Measurements from ENCODE around the gene SULF2.

The SULF2 gene

DNA sequence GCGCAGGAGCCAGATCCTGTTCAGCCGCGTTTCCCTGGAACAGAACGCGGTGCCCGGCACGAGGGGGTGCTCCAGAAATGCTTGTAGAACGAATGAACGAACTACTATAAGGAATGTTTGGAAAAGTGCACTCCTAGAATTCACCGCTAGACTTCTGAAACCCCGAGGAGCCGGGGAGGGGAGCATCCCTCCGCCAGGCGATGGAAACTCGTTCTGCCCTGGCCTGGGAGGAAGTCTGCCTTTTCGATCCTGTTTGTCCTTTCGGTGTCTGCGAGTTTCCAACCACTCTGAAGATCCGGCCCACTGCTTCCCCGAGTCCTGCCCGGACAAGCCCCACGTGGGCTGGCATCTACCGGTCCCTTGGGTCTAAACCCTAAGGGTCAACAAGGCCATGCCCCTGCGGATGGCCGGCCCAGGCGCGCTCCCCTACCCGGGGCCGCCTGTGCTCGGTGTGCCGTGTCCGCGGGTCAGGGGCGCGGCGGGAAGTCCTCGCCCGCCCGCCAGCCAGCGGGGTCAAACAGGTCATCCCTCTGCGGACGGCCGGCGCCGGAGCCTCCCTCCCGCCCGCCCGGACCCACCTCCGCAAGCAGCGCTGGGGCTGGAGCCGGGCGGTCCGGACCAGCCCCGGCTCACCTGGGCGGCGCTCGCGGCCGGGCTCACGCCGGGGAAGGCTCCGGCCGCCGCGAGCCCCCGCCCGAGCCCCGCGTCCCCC lies 526 bp downstream of the SULF2 start:
- no peak for DNase-seq (ENCODE audit: low read depth in 2 of 2)

DNA sequence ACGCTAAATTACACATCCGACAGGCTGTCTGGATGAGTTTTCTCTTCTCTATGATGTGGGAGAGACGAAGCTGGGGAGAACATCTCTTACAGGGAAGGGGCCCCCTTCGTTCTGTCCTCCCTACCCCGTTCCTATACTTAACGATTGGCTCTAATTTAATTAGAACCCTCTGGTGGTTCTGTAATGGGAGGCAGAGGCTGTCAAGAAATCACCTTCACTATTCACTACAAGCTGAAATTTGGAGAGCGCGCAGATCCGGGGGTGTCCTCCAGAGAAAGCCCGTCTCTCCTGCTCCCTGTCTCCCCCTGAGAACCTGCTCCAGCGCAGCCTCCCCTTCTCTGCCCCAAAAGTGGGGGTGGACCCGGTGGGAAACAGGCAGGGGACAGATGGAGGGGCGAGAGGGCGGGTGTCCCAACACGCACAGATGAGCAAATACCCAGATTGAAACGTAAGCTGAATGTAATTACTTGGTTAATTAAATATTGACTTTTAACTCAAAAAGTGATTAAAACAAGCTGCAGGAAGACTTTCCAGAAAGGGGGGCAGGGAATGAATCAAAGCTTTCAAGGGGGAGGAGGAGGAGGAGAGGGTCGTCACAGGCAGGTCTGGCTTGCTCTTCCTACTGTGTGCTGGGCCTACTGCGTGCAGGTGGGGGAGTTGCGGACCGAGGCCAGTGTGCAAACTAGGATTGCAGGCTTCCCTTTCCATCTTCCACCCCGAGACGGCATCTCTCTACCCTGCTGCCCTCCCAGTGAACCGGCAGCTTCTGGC lies 1.3 kb downstream of the SULF2 start:
- no peak for DNase-seq (ENCODE audit: low read depth in 2 of 2)

DNA sequence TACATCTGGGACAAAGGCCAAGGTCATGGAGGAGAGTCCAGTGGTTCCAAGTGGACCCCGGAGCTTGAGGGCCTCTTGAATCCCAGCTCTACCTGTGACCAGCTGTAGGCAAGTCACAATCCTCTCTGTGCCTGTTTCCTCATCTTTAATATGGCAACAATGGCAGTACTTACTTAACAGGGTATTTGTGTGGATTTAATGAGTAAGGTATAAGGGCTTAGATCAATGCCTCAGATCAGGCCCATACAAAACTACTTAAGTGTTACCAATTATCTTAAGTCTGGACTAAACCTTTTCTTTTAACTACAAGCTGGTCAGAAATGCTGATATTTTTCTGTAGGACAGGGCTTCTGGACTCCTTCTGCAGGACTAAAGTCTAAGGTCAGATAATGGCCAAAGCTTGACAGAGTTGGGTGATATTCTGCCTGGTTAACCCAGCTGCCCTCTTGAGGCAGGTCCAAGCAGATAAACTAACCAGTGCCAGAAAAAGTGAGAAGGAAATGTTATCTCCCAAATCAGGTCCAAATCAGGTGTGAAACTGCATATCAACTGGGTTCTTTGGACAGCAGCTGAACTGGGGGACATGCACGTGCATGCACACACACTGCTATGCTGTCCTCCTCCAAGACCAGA lies 2.2 kb downstream of the SULF2 start:
- DNase-seq (ENCODE audit: low read depth in 2 of 2), result no peak

DNA sequence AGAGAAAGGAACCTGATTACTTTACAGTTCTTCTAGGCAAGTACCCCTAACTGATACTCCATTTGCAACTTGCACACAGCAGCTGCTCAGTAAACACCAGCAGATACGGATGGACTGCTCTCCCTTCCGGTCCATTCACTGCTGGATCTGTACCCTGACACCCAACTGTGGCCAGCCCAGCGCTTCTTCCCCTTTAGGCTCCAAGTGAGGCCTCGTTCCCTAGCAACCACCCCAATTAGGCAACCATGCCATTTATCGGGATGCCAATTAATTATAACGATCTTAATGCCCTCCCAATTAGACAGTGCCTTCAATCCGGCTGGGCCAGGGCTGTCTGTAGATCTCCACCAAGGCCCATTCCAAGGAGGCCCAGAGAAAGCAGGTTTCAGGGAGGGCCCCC lies 3.2 kb downstream of the SULF2 start:
- no peak for DNase-seq (ENCODE audit: low read depth in 2 of 2)

DNA sequence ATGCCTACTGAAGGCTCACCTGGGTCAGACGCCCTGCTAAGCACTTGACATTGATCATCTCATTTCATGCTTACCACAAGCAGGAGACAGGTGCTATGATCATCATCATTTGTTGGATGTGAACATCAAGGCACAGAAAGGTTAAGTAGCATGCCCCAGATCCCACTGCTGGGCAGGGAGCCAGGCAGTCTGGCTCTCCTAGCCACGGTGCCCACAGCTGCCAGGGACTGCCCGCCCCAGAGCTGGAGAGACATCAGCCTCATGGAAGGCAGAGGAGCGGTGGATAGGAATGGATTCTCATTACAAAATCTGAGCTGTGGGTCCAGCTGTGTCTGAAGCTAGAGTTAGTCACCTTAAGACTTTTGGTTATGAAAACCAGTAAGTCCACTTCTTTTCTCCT lies 3.6 kb downstream of the SULF2 start:
- DNase-seq (ENCODE audit: low read depth in 2 of 2), result no peak

DNA sequence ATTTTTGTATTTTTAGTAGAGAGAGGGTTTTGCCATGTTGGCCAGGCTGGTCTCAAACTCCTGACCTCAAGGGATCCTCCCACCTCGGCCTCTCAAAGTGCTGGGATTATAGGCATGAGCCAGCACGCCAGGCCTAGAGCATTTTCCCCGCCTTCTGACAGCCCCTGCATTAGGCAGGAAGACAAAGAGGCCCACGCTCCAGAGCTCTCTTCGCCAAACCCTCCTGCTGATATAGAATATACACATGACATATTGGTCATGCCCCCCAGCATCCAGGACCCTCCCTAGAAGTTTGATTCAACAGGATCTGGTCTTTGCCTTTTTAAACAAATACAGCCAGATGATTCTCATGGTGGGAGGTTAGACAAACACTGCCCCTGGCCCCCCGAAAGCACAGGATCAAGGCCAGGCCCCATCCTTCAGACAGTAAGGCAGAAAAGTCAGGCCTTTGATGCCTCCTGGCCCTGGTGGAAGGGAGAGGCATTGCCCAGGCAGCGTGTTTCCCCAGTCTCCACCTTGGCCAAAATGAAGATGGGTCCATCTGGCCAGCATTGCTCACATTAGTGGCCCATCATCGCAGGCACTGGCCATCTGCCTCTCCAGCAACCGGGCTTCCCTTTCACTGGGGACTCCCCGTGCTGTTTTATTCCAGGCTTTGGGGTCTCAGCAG lies 4.4 kb downstream of the SULF2 start:
- DNase-seq (ENCODE audit: low read depth in 2 of 2), result no peak

DNA sequence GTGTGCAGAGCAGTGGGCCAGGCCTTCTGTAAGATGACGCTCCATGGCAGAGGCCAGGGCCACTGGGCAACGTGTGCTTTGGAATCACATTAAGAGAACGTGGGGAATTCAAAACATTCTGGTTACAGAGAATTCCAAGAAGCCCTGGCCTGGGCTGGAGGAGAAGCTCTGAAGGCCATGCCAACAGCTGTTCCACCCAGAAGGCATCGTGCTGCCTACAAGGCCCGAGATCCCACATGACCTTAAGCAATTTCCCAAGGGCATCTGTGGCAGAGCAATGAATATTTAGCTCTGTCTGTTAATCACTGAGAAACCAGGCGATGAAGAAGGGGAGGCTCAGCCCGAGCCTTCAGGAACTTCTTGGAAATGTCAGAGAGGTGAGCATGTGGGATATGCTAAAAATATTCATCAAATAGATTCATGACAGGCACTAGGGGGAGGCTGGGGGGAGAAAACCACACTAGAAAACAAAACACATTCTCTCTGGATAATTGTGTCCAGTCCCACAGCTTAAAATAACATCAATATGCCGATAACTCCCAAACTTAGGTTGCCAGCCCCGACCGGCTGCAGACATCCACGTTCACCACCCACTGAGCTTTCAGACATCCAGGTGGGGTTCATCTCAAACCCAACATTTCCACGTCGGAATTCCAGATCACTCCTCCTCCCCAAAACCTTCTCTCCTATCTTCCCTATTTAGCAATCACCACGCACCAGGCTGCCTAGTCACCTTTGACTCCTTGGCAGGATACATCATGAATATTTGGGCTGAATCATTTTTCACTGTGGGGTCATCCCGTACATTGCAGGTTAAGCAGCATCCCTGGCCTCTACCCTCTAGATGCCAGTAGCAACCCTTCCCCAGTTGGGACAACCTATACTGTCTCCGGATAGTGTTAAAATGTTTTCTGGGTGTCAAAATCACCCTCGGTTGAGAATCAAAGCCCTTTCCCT lies 6.6 kb downstream of the SULF2 start:
- DNase-seq (ENCODE audit: low read depth in 2 of 2), result no peak

DNA sequence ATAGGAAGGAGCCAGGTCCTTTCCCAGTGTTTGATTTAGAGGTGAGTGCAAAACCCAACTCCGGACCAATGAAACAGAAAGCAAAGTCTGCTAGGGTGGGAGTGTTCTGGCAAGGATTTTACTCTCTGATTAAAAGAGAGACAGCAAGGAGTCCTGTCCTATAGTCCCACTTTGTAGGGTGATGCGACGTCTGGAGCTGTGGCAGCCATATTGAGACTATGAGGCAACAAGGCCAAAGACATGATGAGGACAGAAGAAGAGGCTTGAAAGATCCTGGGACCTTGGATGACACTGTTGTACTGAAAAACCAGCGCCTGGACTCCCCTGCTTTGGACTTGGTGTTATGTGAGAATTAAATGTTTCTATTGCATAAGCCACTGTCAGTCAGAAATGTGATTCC lies 8.1 kb downstream of the SULF2 start:
- no peak for DNase-seq (ENCODE audit: low read depth in 2 of 2)

DNA sequence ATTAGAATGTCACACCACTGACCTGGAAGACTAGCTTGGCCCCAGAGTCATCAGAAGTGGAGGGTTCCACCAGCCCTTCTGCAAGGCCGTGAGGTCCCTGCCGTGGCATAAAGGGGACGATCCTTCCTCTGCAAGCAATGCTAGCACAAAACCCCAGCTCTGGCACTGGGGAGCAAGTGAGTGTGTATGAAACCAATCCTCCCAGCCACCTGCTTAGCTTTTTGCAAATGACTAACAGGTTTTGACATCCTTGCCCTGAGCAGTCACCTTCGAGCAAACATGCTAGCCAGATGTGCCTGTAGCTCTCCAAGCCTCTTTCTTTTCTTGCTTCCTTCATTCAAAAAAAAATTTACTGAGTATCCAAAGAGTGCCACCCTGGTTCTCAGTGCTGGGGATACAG lies 8.6 kb downstream of the SULF2 start:
- no peak for DNase-seq (ENCODE audit: low read depth in 2 of 2)

DNA sequence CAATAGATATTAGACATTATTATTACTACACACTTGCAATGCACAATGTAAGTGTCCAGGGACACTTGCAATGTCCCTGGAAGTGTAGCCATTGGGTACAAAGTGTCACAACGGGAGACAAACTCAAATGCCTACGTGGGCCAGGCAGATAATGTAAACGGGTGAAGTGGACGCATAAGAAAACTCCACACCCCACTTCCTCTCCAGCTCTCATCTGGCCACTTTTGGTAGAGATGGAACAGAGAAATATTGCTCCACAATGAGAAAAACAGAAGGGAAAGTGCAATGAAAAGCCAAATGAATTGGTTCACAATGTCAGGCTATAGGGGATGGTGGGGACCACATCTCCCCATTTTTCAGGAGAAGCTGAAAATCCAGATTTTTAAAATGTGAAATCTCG lies 9.4 kb downstream of the SULF2 start:
- no peak for DNase-seq (ENCODE audit: low read depth in 2 of 2)

DNA sequence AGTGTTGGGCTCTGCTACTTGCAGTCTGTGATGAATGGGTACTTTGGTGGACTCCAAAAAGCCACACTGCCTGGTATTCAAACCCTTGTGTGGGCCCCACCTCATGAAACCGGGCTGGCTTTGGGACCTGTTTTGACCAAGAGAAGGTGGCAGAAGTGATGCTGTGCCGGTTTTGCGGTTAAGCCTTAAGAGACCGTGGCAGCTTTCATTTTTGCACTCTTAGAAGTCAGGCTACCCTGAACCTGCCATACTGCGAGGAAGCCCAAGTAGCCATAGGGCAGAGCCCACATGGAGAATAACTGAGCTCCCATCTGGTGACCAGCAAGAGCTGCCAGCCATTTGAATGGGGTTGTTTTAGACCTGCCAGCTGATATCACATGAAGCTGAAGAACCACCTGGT lies 10.2 kb downstream of the SULF2 start:
- no peak for DNase-seq (ENCODE audit: low read depth in 2 of 2)

DNA sequence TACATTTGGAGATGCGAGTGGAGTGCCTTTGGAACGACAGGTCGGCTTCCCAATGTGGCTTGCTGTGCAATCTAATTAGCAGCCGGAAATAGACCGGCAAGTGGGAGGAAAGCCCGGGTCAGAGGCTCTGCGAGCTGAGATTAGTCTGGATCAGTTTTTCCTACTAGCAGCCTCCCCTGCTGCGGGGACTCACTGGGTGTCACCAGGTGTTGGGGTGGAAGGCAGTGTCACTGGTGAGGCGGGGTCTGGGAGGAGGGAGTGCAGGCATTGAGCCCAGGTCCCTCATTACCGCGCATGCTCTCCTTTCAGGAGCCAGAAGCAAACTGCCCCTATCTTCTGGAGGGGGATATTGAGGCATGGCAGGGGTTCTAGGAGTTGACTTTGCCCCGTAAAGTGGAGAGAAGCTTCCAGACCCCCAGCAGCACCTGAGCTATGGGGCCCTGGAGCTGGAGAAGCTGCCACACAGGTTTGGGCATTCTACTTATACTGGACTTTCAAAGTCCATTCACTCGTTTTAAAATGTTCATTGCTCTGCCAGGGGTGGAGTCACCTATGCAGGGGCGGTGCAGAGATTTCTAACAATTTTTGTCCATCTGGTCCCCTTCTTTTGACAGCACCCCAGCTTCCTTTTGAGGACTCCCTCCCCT lies 11.0 kb downstream of the SULF2 start:
- DNase-seq (ENCODE audit: low read depth in 2 of 2), result no peak

DNA sequence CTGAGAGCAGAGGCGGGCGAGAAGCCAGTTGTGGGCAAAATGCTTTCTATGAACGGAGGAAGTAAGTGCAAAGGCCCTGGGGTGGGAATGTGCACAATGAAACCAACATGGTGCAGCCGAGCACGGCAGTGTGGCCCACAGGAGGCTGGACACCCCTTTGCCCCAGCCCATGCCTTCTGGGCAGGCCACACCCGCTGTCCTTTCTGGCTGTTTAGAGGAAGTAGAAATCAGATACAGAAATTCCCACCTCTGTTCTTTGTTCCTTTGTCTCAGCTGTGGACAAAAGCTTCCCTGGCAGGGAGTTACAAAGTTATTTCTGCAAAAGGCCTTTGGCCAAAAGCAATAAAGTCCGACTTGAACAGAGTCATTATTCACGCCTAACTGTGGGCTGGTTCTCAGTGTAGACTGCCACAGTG lies 11.9 kb downstream of the SULF2 start:
- no peak for DNase-seq (ENCODE audit: low read depth in 2 of 2)

DNA sequence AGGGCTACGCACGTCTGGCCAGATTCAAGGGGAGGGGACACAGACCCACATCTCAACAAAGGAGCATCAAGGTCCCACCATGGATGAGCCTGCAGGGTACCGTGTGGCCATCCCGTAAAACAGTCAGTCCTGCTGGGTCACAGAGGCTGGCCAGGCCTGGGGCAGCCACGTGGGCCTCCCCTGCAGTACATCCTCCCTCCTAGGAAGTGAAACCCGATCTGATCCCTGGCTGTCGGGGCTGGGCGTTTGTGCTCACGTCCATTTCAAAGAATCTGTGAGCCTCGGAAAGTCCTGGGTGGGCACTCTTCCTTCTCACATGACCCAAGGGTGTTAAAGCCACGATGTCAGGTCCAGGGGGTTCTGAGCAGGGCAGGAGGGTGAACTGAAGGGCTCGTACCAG lies 14.3 kb downstream of the SULF2 start:
- DNase-seq (ENCODE audit: low read depth in 2 of 2), result no peak

DNA sequence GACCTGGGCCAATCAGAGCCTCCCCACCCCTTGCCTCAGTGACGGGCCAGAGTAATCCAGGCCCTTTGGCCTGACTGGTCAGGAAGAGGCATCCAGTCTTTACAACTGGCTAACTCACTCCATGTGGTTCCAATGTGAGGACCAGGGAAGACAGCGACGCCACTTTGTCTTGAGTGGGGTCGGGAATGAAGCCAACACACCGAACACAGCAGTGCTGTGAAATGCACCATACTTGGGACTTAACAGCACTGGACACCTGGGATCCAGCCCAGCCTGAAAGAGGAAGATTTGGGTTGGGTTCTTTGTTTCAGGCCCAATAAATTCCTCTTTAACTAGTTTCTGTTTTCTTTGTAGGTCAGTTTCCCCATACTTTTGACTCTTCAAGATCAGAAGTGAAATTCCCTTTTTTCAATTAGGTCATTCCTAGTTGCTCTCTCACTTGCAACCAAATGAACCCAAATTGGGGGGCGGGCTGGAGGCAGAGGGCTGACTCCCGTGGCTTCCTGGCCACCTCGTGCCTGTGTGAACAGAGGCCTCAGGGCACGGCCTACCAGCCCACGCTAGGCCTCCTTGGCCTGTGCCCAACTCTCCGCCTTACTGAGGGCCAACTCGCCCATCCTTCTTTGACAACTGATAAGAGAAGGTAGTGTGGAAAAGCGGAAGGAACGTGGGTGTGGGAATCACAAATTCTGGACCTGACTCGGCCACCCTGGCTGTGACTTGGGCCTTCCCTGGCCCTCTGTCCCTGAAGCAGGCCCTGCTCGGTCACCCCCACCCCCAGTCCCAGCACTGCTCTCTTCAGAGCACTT lies 17.1 kb downstream of the SULF2 start:
- no peak for DNase-seq (ENCODE audit: low read depth in 2 of 2)

DNA sequence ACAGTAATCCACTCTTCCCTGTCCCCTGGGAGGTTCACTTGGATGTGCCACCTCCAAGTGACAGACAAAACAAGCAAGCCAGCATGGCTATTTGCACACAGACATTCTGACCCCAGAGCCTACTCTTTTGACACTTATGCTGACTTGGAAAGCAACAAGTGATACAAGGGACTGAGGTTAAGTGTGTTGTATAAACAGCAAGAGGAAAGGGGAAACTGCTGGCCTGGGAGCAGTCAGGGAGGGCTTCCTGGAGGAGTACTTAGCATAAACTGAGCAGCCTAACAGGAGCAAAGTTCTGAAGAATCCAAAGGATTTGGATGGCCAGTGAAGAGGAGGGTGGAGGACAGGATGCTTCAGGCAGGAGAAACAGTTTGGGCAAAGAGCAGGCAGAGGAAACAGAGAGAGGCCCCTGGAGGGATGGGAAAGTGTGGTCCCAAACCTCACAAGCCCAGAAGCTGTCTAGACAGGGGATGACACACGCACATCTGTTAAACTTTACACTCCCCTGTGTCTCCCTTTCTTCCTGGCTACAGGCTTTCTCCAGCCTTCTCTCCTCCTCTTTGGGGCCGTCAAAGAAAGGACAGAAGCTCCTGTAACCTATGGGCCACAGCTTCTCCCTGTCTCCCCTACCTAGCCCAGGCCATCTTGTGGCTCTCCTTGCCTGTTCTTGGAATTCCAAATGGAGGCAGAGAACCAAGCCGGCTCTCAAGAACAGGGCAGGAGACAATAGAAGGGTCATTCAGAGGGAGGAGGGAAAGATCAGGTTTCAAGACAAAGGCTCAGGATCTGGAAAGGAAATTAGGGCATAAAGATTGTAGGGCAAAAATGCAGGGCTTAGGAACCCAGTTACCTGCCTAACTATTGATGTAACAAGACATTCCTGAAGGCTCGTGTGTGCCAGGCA lies 19.3 kb downstream of the SULF2 start:
- no peak for DNase-seq (ENCODE audit: low read depth in 2 of 2)

DNA sequence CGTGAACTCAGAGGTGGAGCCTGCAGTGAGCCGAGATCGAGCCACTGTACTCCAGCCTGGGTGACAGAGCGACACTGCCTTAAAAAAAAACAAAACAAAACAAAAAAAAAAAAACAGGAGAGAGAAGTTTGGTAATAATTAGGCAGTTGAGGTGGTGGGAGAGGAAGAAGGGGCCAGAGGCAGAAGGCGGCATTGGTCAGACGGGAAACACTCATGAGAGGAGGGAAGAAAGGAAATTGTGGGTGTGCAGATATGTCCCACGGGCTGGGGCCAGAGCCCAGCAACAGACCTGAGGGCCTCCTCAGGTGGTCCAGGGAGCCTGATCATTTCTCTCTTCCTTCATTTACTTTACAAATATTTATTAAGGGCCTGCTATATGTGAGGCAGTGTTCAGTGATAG lies 20.0 kb downstream of the SULF2 start:
- no peak for DNase-seq (ENCODE audit: low read depth in 2 of 2)

DNA sequence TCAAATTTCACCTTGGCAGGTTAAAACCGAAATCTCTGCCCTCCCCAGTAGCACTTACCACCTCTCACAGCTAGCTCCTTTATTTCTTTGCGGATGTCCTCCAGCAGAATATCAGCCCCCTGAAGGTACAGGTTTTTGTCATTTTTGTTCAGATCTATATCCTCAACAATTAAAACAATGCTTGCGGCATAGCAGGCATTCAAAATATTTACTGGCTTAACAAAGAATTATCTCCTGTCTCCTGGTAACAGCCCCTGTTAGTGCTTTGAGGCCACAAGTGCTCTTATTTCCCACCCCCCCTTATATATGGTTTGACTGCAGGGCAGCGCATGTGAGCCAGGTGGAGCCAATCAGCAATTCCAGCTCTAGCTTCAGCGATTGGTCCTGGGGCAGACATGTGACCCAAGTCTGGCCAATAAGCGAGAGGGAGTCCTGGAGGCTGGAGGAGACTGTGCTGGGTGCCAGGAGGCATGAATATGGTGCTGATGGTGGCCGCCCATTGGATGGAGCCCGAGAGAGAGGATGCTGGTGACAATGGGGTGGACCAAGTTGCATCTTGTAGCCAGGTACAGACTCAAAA lies 21.0 kb downstream of the SULF2 start:
- DNase-seq (ENCODE audit: low read depth in 2 of 2), result no peak
